Measurements from ENCODE around the gene ETV4.
"Not testable (repeated sequence)": the region's sequence is repeated elsewhere in the genome, so short reads cannot be mapped to it uniquely, and the experiment has no call there.

ETV4 gene

DNA sequence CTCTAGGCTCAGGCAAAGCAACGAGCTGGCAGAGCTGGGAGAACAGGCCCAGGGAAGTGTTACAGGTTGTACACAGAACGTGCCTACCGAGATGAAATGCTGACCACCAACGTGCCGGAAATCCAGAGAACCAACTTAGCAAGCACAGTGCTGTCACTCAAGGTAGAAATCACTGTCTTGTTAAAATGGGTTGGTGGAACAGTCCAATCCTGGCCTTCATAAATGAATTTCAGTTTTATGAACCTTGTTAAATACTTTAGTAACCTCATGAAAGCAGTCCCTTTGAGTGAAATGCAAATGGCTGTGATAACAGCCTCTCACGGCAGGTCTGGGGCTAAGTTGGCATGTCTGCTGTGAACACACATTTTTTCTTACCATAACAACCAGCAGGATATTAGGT lies 29.0 kb downstream of the ETV4 start:
- H2AFZ ChIP-seq (ENCODE audit: low read length), result no peak overlapping the region
- no peaks in the 10 kb centered on the region for H4K20me1 ChIP-seq (ENCODE audit: insufficient read depth, low read length)
- H3K79me2 ChIP-seq (ENCODE audit: insufficient read depth, low read length), result no peaks in the 10 kb centered on the region
- no peak overlapping the region for H3K4me2 ChIP-seq (ENCODE audit: low read length)
- H3K9me3 ChIP-seq (ENCODE audit: low read length), result no peaks in the 10 kb centered on the region
- H3K4me1 ChIP-seq (ENCODE audit: insufficient read depth, low read length, severe bottlenecking), result no peaks in the 10 kb centered on the region
- H3K4me3 ChIP-seq (ENCODE audit: low read depth, low read length, poor library complexity, severe bottlenecking), result no peak overlapping the region
- TF ChIP-seq, protein P1, sequence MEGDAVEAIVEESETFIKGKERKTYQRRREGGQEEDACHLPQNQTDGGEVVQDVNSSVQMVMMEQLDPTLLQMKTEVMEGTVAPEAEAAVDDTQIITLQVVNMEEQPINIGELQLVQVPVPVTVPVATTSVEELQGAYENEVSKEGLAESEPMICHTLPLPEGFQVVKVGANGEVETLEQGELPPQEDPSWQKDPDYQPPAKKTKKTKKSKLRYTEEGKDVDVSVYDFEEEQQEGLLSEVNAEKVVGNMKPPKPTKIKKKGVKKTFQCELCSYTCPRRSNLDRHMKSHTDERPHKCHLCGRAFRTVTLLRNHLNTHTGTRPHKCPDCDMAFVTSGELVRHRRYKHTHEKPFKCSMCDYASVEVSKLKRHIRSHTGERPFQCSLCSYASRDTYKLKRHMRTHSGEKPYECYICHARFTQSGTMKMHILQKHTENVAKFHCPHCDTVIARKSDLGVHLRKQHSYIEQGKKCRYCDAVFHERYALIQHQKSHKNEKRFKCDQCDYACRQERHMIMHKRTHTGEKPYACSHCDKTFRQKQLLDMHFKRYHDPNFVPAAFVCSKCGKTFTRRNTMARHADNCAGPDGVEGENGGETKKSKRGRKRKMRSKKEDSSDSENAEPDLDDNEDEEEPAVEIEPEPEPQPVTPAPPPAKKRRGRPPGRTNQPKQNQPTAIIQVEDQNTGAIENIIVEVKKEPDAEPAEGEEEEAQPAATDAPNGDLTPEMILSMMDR (IDR thresholded peaks at IDR 0.05; ENCODE audit: low read length), result no peak
- no peak for TF ChIP-seq EZH2 (IDR thresholded peaks at IDR 0.05; ENCODE audit: borderline replicate concordance, low read length)
- H3K36me3 ChIP-seq (ENCODE audit: insufficient read depth, low read length), result peaks cover 89% of the 10 kb centered on the region
- H3K27ac ChIP-seq (ENCODE audit: low read depth, low read length, poor library complexity, severe bottlenecking), result no peak overlapping the region
- no peaks in the 10 kb centered on the region for H3K9me2 ChIP-seq (ENCODE audit: low read depth, low read length)
- H3K9ac ChIP-seq (ENCODE audit: low read length), result no peak overlapping the region
- H3K27me3 ChIP-seq (ENCODE audit: insufficient read depth, low read length), result no peaks in the 10 kb centered on the region
- no peaks in the 10 kb centered on the region for H3F3A ChIP-seq (ENCODE audit: insufficient read depth, low read length)

DNA sequence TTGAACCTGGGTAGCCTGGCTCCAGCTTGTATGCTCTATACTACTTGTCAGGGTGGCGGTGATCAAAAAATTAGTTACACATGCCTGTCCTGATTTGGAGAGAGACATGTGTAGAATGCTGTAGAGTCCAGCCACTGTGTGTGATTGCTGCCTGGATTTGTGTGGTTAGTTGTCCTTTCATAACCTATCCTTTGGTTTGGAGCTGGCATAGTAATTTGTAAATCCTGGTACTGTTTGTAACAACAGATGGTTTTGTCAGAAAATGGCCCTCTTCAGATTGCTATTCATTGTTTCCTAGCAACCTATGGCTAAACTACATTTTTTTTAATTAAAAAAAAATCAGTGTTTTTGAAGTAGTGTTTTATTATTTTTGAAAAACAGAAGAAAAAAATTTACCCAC lies 30.5 kb downstream of the ETV4 start:
- H3K9ac ChIP-seq (ENCODE audit: low read length), result no peak overlapping the region
- no peak overlapping the region for H2AFZ ChIP-seq (ENCODE audit: low read length)
- H3F3A ChIP-seq (ENCODE audit: insufficient read depth, low read length), result no peaks in the 10 kb centered on the region
- no peak for TF ChIP-seq EZH2 (IDR thresholded peaks at IDR 0.05; ENCODE audit: borderline replicate concordance, low read length)
- TF ChIP-seq, protein P1 (IDR thresholded peaks at IDR 0.05; ENCODE audit: low read length), result no peak
- no peaks in the 10 kb centered on the region for H3K27me3 ChIP-seq (ENCODE audit: insufficient read depth, low read length)
- H3K9me3 ChIP-seq (ENCODE audit: low read length), result no peaks in the 10 kb centered on the region
- no peaks in the 10 kb centered on the region for H3K79me2 ChIP-seq (ENCODE audit: insufficient read depth, low read length)
- H4K20me1 ChIP-seq (ENCODE audit: insufficient read depth, low read length), result no peaks in the 10 kb centered on the region
- H3K4me3 ChIP-seq (ENCODE audit: low read depth, low read length, poor library complexity, severe bottlenecking), result no peak overlapping the region
- no peak overlapping the region for H3K4me2 ChIP-seq (ENCODE audit: low read length)
- no peaks in the 10 kb centered on the region for H3K9me2 ChIP-seq (ENCODE audit: low read depth, low read length)
- H3K27ac ChIP-seq (ENCODE audit: low read depth, low read length, poor library complexity, severe bottlenecking), result no peak overlapping the region
- H3K36me3 ChIP-seq (ENCODE audit: insufficient read depth, low read length), result peaks cover 85% of the 10 kb centered on the region
- no peaks in the 10 kb centered on the region for H3K4me1 ChIP-seq (ENCODE audit: insufficient read depth, low read length, severe bottlenecking)

DNA sequence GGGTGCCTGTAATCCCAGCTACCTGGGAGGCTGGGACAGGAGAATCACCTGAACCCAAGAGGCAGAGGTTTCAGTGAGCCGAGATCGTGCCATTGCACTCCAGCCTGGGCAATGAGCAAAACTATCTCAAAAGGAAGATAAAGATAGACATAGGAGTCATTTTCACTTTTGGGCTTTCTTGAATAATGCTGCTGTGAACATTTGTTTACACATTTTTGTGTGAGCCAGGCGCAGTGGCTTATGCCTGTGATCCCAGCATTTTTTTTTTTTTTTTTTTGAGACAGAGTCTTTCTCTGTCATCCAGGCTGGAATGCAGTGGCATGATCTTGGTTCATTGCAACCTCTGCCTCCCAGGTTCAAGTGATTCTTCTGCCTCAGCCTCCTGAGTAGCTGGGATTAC lies 34.9 kb downstream of the ETV4 start:
- not testable (repeated sequence) for H3K4me3 ChIP-seq (ENCODE audit: low read depth, low read length, poor library complexity, severe bottlenecking); H3K9ac ChIP-seq (ENCODE audit: low read length); H3K27me3 ChIP-seq (ENCODE audit: insufficient read depth, low read length); H3F3A ChIP-seq (ENCODE audit: insufficient read depth, low read length); H3K79me2 ChIP-seq (ENCODE audit: insufficient read depth, low read length); H2AFZ ChIP-seq (ENCODE audit: low read length); H4K20me1 ChIP-seq (ENCODE audit: insufficient read depth, low read length); H3K9me2 ChIP-seq (ENCODE audit: low read depth, low read length); H3K4me1 ChIP-seq (ENCODE audit: insufficient read depth, low read length, severe bottlenecking); H3K27ac ChIP-seq (ENCODE audit: low read depth, low read length, poor library complexity, severe bottlenecking); H3K9me3 ChIP-seq (ENCODE audit: low read length); H3K4me2 ChIP-seq (ENCODE audit: low read length)
- H3K36me3 ChIP-seq (ENCODE audit: insufficient read depth, low read length), result peaks cover 87% of the 10 kb centered on the region

DNA sequence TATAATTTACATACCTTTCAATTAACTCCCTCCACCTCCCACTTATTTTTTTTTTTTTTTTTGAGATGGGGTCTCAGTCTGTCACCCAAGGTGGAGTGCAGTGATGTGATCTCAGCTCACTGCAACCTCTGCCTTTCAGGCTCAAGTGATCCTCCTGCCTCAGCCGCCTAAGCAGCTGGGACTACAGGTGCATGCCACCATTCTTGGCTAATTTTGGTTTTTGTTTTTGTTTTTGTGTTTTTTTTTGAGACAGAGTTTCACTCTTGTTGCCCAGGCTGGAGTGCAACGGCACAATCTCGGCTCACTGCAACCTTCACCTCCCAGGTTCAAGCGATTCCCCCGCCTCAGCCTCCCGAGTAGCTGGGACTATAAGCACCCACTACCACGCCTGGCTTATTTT lies 36.7 kb downstream of the ETV4 start:
- not testable (repeated sequence) for H3F3A ChIP-seq (ENCODE audit: insufficient read depth, low read length); H3K27ac ChIP-seq (ENCODE audit: low read depth, low read length, poor library complexity, severe bottlenecking); H4K20me1 ChIP-seq (ENCODE audit: insufficient read depth, low read length); H3K27me3 ChIP-seq (ENCODE audit: insufficient read depth, low read length); H3K4me3 ChIP-seq (ENCODE audit: low read depth, low read length, poor library complexity, severe bottlenecking); H2AFZ ChIP-seq (ENCODE audit: low read length); H3K79me2 ChIP-seq (ENCODE audit: insufficient read depth, low read length); H3K9me2 ChIP-seq (ENCODE audit: low read depth, low read length); H3K9ac ChIP-seq (ENCODE audit: low read length); H3K4me1 ChIP-seq (ENCODE audit: insufficient read depth, low read length, severe bottlenecking); H3K9me3 ChIP-seq (ENCODE audit: low read length); H3K4me2 ChIP-seq (ENCODE audit: low read length)
- peaks cover 92% of the 10 kb centered on the region for H3K36me3 ChIP-seq (ENCODE audit: insufficient read depth, low read length)

Measured in OCI-LY1 (cell line).